GM12878 (cell line): ENCODE data around the gene SMIM27. TPM values are rescaled to one million over a fixed set of nuclear protein-coding genes. Genes with fewer than 3 reads are reported as not detected.

Experiments used
- ATAC-seq: fragments of 200-7000 bp; cut with Tn5 transposase; 3 replicates; pipeline ENCODE4 v1.9.1; 2020; ENCODE audit warnings: mild to moderate bottlenecking, moderate library complexity
- BruUV-seq: library from RNA; stranded (reverse); fragments of 400-500 nt; replicated peaks from 2 replicates; lab custom pipeline; 2021; lab: Mats Ljungman, UMichigan
- CTCF ChIA-PET: fragments of 300-600 bp; sonication (Branson Sonifier 250); formaldehyde crosslinking; extraction: SDS; loops from one replicate; lab custom pipeline; 2021; ENCODE audit warnings: inconsistent platforms; lab: Yijun Ruan, JAX
- POLR2A ChIA-PET: fragments of 350-600 bp; formaldehyde crosslinking; extraction: SDS; loops from one replicate; lab custom pipeline; 2021; ENCODE audit warnings: inconsistent platforms; lab: Charles Lee
- RAD21 ChIA-PET: fragments of 300-600 bp; sonication (Branson Sonifier 250); formaldehyde crosslinking; loops from one replicate; lab custom pipeline; 2023; ENCODE audit warnings: antibody characterized with exemption; ENCODE audit not compliant: unreplicated experiment; lab: Charles Lee
- SMC1A ChIA-PET: fragments of 300-600 bp; sonication (Branson Sonifier 250); formaldehyde crosslinking; loops from one replicate; lab custom pipeline; 2023; ENCODE audit not compliant: unreplicated experiment, uncharacterized antibody; lab: Charles Lee
- DNase-seq: peaks from one replicate; pipeline ENCODE4 v3.0.0-alpha.2; 2011; ENCODE audit warnings: low read depth, low spot score
- FAIRE-seq: peaks from 3 replicates; lab custom pipeline; 2011; peaks lifted over from hg19 to GRCh38; lab: Jason Lieb, UNC
- H2AFZ ChIP-seq: 2 replicates; pipeline ENCODE4 v1.6.0; 2011; ENCODE audit warnings: low read depth, low read length, control low read depth; ENCODE audit not compliant: control insufficient read depth
- H3K27ac ChIP-seq: 2 replicates; pipeline ENCODE4 v1.5.1; 2011; ENCODE audit warnings: control low read depth; ENCODE audit not compliant: control insufficient read depth, insufficient read depth
- H3K27me3 ChIP-seq, 2 experiments: replicated peaks in 1 of 2; 2 replicates each; pipeline versions ENCODE4 v1.6.0 to v1.6.1; 2011; ENCODE audit warnings: low read length in 1 of 2; ENCODE audit not compliant: control insufficient read depth in 2 of 2, insufficient read depth in 2 of 2
- H3K36me3 ChIP-seq, 2 experiments: 2 replicates each; pipeline ENCODE4 v1.5.1; 2011; ENCODE audit warnings: low read length in 1 of 2; ENCODE audit not compliant: control insufficient read depth in 2 of 2, insufficient read depth in 2 of 2
- H3K4me1 ChIP-seq: 2 replicates; pipeline ENCODE4 v1.6.1; 2011; ENCODE audit warnings: mild to moderate bottlenecking, low read length, moderate library complexity, mixed read lengths; ENCODE audit not compliant: control insufficient read depth, insufficient read depth
- H3K4me2 ChIP-seq: 2 replicates; pipeline ENCODE4 v1.6.0; 2011; ENCODE audit warnings: control low read depth; ENCODE audit not compliant: control insufficient read depth, insufficient read depth
- H3K4me3 ChIP-seq: fragments of 200-600 bp; sonication (generic); 2 replicates; pipeline ENCODE4 v1.5.1; 2016
- H3K79me2 ChIP-seq: 2 replicates; pipeline ENCODE4 v1.6.0; 2011; ENCODE audit warnings: low read length; ENCODE audit not compliant: control insufficient read depth, insufficient read depth
- H3K9ac ChIP-seq: 2 replicates; pipeline ENCODE4 v1.8.0; 2011; ENCODE audit warnings: low read length, control low read depth, mixed read lengths; ENCODE audit not compliant: control insufficient read depth, insufficient read depth
- H3K9me3 ChIP-seq: replicated peaks from 3 replicates; pipeline ENCODE4 v1.5.1; 2011; ENCODE audit warnings: mild to moderate bottlenecking, low read length; ENCODE audit not compliant: control insufficient read depth, insufficient read depth
- H4K20me1 ChIP-seq: 2 replicates; pipeline ENCODE4 v1.6.0; 2011; ENCODE audit not compliant: control insufficient read depth, insufficient read depth
- HDGF ChIP-seq: fragments of 450-650 bp; IDR thresholded peaks from 2 replicates; pipeline ENCODE4 v1.6.1; 2016; ENCODE audit warnings: antibody characterized with exemption
- NFXL1 ChIP-seq: fragments of 450-650 bp; IDR thresholded peaks from 2 replicates; pipeline ENCODE4 v1.6.1; 2017; ENCODE audit warnings: antibody characterized with exemption, mild to moderate bottlenecking, borderline replicate concordance
- NFYB ChIP-seq: IDR thresholded peaks from 2 replicates; pipeline ENCODE4 v1.6.1; 2011; ENCODE audit warnings: low read depth, mild to moderate bottlenecking, low read length, improper control_type of control experiment, moderate library complexity; ENCODE audit not compliant: insufficient read depth
- NR2F1 ChIP-seq: fragments of 450-650 bp; conservative IDR thresholded peaks from 2 replicates; pipeline ENCODE4 v1.6.1; 2017; ENCODE audit warnings: mild to moderate bottlenecking
- RBBP5 ChIP-seq: fragments of 200-600 bp; sonication (generic); conservative IDR thresholded peaks from 2 replicates; pipeline ENCODE4 v1.6.1; 2016
- SIN3A ChIP-seq: IDR thresholded peaks from 2 replicates; pipeline ENCODE4 v1.6.1; 2012; ENCODE audit warnings: low read depth, low read length, improper control_type of control experiment
- SMAD5 ChIP-seq: IDR thresholded peaks from 2 replicates; pipeline ENCODE4 v1.6.1; 2016; ENCODE audit warnings: antibody characterized with exemption, low read depth
- TAF1 ChIP-seq: IDR thresholded peaks from 2 replicates; pipeline ENCODE4 v1.6.1; 2011; ENCODE audit warnings: mild to moderate bottlenecking, low read depth, low read length, borderline replicate concordance
- WGBS: methylation state at CpG from one replicate; pipeline ENCODE4 v1.1.6; 2016; ENCODE audit warnings: low lambda C conversion rate; ENCODE audit not compliant: insufficient replicate concordance, insufficient coverage; ENCODE audit errors: missing lambda C conversion rate; 5-methylcytosine and 5-hydroxymethylcytosine counted together
- in situ Hi-C: fragments of 300-500 bp; cut with MboI; formaldehyde crosslinking; loops from 9 replicates; pipeline ENCODE4 v1.14.3; 2018; ENCODE audit warnings: mixed read lengths
- intact Hi-C: fragments of 100-400 bp; cut with micrococcal nuclease; formaldehyde crosslinking; loops from one replicate; pipeline ENCODE4 v1.14.2; 2022; ENCODE audit not compliant: unreplicated experiment
- polyA plus RNA-seq, 11 experiments: library from polyadenylated mRNA; depleted of rRNA in 4 of 11; unstranded in 6 of 11; stranded (reverse) in 5 of 11; fragments of >200 nt; fragmentation: Nextera tagmentation in 4 of 11; fragmentation: Illumina TruSeq in 1 of 11; extraction: Ambion mirVana in 4 of 11; extraction: Trizol in 1 of 11; gene quantifications; 1 replicate in 1 of 11; 2 replicates in 10 of 11; pipeline versions ENCODE4 v1.2.1 to v1.2.3, GENCODE V29; 2011 to 2016; ENCODE audit warnings: inconsistent platforms in 2 of 11, missing spikeins in 2 of 11, low read depth in 1 of 11
- total RNA-seq, 4 experiments: library from RNA; depleted of rRNA in 3 of 4; stranded (reverse); fragments of >200 nt in 3 of 4; fragmentation: Illumina TruSeq in 1 of 4; extraction: Trizol in 1 of 4; gene quantifications; 2 replicates each; pipeline versions ENCODE4 v1.2.1 to v1.2.3, GENCODE V29; 2013 to 2021
- TF ChIP-seq, protein P1 (sequence below): IDR thresholded peaks from 2 replicates; pipeline ENCODE4 v1.6.1; 2012; ENCODE audit warnings: mild to moderate bottlenecking, low read depth, low read length
- TF ChIP-seq, protein P2 (sequence below): IDR thresholded peaks from 2 replicates; pipeline ENCODE4 v1.6.1; 2011; ENCODE audit warnings: borderline replicate concordance, low read depth, mild to moderate bottlenecking, moderate library complexity, low read length; ENCODE audit not compliant: insufficient read depth, poor library complexity, severe bottlenecking
- TF ChIP-seq, protein P3 (sequence below): fragments of 450-650 bp; IDR thresholded peaks from 2 replicates; pipeline ENCODE4 v1.6.1; 2017; ENCODE audit warnings: mild to moderate bottlenecking, low read depth, inconsistent platforms; ENCODE audit not compliant: poor library complexity, severe bottlenecking
- TF ChIP-seq, protein P4 (sequence below): fragments of 150-350 bp; IDR thresholded peaks from 2 replicates; pipeline ENCODE4 v1.6.1; 2016; ENCODE audit warnings: low read depth, low read length

Gene SMIM27
- total and polyA plus RNA-seq, 10 of the 15 experiments (the other 5 are each of a cell fraction or from before 2014, with no cell fraction given), result 12.2 to 47.3 (median 26.5) TPM

DNA sequence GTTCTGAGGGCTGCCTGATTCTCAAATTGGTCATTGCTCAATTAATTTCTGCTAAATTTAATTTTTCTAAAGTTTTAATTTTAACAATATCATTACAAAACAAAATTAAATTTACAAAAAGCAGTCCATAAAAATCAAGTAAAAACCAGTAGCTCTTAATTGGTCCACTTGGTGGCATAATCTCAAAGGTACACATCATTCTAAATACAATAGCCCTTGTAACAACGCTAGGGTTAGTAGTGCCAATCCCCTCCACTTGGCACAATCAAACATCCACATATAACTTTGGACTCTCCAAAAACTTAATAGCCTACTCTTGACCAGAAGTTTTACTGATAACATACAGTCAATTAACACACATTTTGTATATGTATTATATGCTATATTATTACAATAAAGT lies 22.7 kb downstream of the SMIM27 start:
- Histone ChIP-seq H3K4me2 (no peak overlapping the region), H3K4me1 (peaks cover 4% of the 10 kb centered on the region; the same call in 1 of the 2 replicates), H3K27me3 (no peaks in the 10 kb centered on the region), H3K4me3 (no peak overlapping the region)
- no peak for TF ChIP-seq NR2F1
- TF ChIP-seq, protein P1, sequence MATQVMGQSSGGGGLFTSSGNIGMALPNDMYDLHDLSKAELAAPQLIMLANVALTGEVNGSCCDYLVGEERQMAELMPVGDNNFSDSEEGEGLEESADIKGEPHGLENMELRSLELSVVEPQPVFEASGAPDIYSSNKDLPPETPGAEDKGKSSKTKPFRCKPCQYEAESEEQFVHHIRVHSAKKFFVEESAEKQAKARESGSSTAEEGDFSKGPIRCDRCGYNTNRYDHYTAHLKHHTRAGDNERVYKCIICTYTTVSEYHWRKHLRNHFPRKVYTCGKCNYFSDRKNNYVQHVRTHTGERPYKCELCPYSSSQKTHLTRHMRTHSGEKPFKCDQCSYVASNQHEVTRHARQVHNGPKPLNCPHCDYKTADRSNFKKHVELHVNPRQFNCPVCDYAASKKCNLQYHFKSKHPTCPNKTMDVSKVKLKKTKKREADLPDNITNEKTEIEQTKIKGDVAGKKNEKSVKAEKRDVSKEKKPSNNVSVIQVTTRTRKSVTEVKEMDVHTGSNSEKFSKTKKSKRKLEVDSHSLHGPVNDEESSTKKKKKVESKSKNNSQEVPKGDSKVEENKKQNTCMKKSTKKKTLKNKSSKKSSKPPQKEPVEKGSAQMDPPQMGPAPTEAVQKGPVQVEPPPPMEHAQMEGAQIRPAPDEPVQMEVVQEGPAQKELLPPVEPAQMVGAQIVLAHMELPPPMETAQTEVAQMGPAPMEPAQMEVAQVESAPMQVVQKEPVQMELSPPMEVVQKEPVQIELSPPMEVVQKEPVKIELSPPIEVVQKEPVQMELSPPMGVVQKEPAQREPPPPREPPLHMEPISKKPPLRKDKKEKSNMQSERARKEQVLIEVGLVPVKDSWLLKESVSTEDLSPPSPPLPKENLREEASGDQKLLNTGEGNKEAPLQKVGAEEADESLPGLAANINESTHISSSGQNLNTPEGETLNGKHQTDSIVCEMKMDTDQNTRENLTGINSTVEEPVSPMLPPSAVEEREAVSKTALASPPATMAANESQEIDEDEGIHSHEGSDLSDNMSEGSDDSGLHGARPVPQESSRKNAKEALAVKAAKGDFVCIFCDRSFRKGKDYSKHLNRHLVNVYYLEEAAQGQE, result no peak
- no peak for TF ChIP-seq SMAD5
- no peak for TF ChIP-seq NFYB
- TF ChIP-seq, protein P2, sequence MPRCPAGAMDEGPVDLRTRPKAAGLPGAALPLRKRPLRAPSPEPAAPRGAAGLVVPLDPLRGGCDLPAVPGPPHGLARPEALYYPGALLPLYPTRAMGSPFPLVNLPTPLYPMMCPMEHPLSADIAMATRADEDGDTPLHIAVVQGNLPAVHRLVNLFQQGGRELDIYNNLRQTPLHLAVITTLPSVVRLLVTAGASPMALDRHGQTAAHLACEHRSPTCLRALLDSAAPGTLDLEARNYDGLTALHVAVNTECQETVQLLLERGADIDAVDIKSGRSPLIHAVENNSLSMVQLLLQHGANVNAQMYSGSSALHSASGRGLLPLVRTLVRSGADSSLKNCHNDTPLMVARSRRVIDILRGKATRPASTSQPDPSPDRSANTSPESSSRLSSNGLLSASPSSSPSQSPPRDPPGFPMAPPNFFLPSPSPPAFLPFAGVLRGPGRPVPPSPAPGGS, result no peak
- no peak for TF ChIP-seq TAF1
- no peak for TF ChIP-seq NFXL1
- TF ChIP-seq SIN3A, result no peak
- TF ChIP-seq RBBP5, result no peak
- TF ChIP-seq HDGF, result no peak
- TF ChIP-seq, protein P3, sequence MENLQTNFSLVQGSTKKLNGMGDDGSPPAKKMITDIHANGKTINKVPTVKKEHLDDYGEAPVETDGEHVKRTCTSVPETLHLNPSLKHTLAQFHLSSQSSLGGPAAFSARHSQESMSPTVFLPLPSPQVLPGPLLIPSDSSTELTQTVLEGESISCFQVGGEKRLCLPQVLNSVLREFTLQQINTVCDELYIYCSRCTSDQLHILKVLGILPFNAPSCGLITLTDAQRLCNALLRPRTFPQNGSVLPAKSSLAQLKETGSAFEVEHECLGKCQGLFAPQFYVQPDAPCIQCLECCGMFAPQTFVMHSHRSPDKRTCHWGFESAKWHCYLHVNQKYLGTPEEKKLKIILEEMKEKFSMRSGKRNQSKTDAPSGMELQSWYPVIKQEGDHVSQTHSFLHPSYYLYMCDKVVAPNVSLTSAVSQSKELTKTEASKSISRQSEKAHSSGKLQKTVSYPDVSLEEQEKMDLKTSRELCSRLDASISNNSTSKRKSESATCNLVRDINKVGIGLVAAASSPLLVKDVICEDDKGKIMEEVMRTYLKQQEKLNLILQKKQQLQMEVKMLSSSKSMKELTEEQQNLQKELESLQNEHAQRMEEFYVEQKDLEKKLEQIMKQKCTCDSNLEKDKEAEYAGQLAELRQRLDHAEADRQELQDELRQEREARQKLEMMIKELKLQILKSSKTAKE, result no peak
- TF ChIP-seq, protein P4, sequence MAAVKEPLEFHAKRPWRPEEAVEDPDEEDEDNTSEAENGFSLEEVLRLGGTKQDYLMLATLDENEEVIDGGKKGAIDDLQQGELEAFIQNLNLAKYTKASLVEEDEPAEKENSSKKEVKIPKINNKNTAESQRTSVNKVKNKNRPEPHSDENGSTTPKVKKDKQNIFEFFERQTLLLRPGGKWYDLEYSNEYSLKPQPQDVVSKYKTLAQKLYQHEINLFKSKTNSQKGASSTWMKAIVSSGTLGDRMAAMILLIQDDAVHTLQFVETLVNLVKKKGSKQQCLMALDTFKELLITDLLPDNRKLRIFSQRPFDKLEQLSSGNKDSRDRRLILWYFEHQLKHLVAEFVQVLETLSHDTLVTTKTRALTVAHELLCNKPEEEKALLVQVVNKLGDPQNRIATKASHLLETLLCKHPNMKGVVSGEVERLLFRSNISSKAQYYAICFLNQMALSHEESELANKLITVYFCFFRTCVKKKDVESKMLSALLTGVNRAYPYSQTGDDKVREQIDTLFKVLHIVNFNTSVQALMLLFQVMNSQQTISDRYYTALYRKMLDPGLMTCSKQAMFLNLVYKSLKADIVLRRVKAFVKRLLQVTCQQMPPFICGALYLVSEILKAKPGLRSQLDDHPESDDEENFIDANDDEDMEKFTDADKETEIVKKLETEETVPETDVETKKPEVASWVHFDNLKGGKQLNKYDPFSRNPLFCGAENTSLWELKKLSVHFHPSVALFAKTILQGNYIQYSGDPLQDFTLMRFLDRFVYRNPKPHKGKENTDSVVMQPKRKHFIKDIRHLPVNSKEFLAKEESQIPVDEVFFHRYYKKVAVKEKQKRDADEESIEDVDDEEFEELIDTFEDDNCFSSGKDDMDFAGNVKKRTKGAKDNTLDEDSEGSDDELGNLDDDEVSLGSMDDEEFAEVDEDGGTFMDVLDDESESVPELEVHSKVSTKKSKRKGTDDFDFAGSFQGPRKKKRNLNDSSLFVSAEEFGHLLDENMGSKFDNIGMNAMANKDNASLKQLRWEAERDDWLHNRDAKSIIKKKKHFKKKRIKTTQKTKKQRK, result no peak
- TF ChIP-seq, all 136 proteins: peak for 0
- intact Hi-C loops, result loop anchor here (5.0 kb wide), 1 partner anchor 143 kb away; no protein-coding TSS in a partner anchor
- Histone ChIP-seq H3K27ac (no peak overlapping the region), H3K9ac (no peak overlapping the region), H3K9me3 (no peaks in the 10 kb centered on the region), H3K79me2 (peaks cover 30% of the 10 kb centered on the region), H2AFZ (no peak overlapping the region), H3K36me3 (no peaks in the 10 kb centered on the region; a peak in 1 of 4 replicates), H4K20me1 (no peaks in the 10 kb centered on the region)
- ChIA-PET CTCF (interaction anchor here (0.7 to 4.2 kb wide), 9 partner anchors 13 to 452 kb away, joined by 3 to 182 read pairs (median 4); partner anchors contain the start of genes ACO1, SMIM27 and TOPORS), SMC1A (interaction anchor here (0.6 to 4.0 kb wide), 5 partner anchors 17 to 431 kb away, joined by 3 to 100 read pairs (median 3); no protein-coding TSS in a partner anchor), RAD21 (interaction anchor here (3.7 to 12.1 kb wide), 2 partner anchors 24 to 198 kb away, joined by 51 to 368 read pairs; partner anchors contain the start of genes SMIM27 and TOPORS), POLR2A (interaction anchor here (1.3 kb wide), 1 partner anchor 191 kb away, joined by 3 read pairs; no protein-coding TSS in a partner anchor)
- DNase-seq, result no peak
- FAIRE-seq, result no peak
- 55% methylated on average over 1 of the region's 1 CpG for WGBS
- ATAC-seq, result no peak
- in situ Hi-C loops, result loop anchor here (5.0 kb wide), 2 partner anchors 193 to 392 kb away; partner anchors contain the start of gene ACO1
- no TSS peak for BruUV-seq
